Stomach smooth muscle (tissue), 2 donors: ENCODE results near the gene SIPA1.
"Not testable (repeated sequence)": the region's sequence is repeated elsewhere in the genome, so short reads cannot be mapped to it uniquely, and the experiment has no call there.

Experiments used
- H3K27ac ChIP-seq: one replicate; pipeline ENCODE4 v1.7.0; 2013; ENCODE audit warnings: mild to moderate bottlenecking, low read length, inconsistent platforms
- H3K27me3 ChIP-seq, 2 donors: one replicate each; pipeline ENCODE4 v1.7.0; 2013; ENCODE audit warnings: low read length in 2 of 2; ENCODE audit not compliant: insufficient read depth in 2 of 2, control insufficient read depth in 1 of 2
- H3K36me3 ChIP-seq, 2 donors: one replicate each; pipeline ENCODE4 v1.7.0; 2013; ENCODE audit warnings: low read length in 2 of 2; ENCODE audit not compliant: control insufficient read depth in 2 of 2, insufficient read depth in 2 of 2
- H3K4me1 ChIP-seq: one replicate; pipeline ENCODE4 v1.7.0; 2013; ENCODE audit warnings: low read length; ENCODE audit not compliant: control insufficient read depth, insufficient read depth
- H3K4me3 ChIP-seq, 2 donors: one replicate each; pipeline ENCODE4 v1.7.0; 2013; ENCODE audit warnings: low read length in 2 of 2
- H3K9ac ChIP-seq, 2 donors: one replicate each; pipeline ENCODE4 v1.7.0; 2013; ENCODE audit warnings: low read length in 2 of 2, mild to moderate bottlenecking in 1 of 2
- H3K9me3 ChIP-seq, 2 donors: one replicate each; pipeline ENCODE4 v1.7.0; 2013; ENCODE audit warnings: low read length in 2 of 2; ENCODE audit not compliant: control insufficient read depth in 2 of 2
- donor health status: healthy.
- donor health status: Pancreatic carcinoma.

The SIPA1 gene

GRCh38 chr11:65627202-65627601 is 10.7 kb upstream of the SIPA1 start:
- Histone ChIP-seq H3K4me3 (no peak overlapping the region), H3K27ac (no peak overlapping the region), H3K9ac (no peak overlapping the region), H3K4me1 (peaks cover 6% of the 10 kb centered on the region), H3K9me3 (no peaks in the 10 kb centered on the region), H3K36me3 (peaks cover 58 to 63% of the 10 kb centered on the region in 2 donors), H3K27me3 (no peaks in the 10 kb centered on the region)

DNA sequence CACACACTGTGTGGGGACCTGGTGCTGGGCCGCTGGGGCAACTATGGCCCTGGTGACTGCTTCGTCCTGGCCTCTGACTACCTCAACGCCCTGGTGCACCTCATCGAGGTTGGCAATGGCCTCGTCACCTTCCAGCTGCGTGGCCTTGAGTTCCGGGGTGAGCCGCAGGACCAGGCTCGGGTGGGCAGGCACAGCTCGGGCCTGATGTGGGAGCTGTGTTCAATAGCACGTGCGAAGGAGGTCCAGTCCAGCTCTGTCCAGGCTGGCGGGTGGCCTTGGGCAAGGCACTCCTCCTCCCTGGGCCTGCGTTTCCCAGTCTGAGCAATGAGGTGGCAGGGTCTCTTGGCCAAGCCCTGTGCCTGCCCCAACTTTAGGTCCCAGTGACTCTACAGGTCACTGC is 8.3 kb upstream of the SIPA1 start:
- peaks cover 6% of the 10 kb centered on the region for H3K4me1 ChIP-seq
- H3K27ac ChIP-seq, result no peak overlapping the region
- H3K27me3 ChIP-seq, result no peaks in the 10 kb centered on the region
- no peaks in the 10 kb centered on the region for H3K9me3 ChIP-seq
- peaks cover 56 to 57% of the 10 kb centered on the region in 2 donors for H3K36me3 ChIP-seq
- H3K9ac ChIP-seq, result no peak overlapping the region
- H3K4me3 ChIP-seq, result no peak overlapping the region

GRCh38 chr11:65630215-65630614 is 7.7 kb upstream of the SIPA1 start:
- Histone ChIP-seq H3K27me3 (no peaks in the 10 kb centered on the region), H3K4me3 (no peak overlapping the region), H3K4me1 (peaks cover 6% of the 10 kb centered on the region), H3K9me3 (no peaks in the 10 kb centered on the region), H3K9ac (no peak overlapping the region), H3K36me3 (peaks cover 60 to 64% of the 10 kb centered on the region in 2 donors), H3K27ac (no peak overlapping the region)

DNA sequence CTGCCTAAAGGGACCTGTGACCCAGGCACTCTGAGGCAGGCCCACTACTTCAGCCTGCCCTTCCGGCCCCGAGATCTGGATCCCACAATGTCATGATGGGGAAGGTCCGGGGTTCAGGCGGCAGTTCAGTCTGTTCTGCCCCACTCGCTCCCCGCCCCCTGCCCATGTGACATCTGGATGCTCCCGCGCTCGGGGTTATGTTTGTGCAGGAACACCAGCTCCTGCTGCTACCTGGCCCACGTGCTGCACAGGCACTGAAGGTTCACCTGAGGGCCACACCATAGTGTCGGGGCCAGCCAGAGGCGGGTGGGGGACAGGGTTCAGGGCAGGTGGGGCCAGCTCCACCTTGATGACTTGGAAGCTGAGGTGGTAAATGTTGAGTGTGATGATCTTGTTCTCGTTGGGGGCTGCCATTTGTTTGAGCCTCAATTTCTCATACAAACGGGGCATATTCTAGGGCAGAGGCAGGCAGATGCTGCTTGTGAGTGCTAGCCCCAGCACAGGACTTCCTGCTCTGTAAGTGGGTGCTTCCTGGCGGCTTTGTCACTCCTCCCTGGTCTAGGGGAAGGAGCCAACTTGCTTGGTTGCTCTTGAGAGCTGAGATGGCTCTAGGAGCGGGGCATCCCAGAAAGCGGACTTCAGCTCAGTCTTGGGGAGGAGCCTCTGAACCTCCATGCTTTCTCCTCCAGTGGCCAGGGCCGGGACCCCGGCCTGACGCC is 4.4 kb upstream of the SIPA1 start:
- Histone ChIP-seq H3K36me3 (peaks cover 50 to 54% of the 10 kb centered on the region in 2 donors), H3K9me3 (no peaks in the 10 kb centered on the region), H3K4me1 (peaks cover 17% of the 10 kb centered on the region), H3K9ac (no peak overlapping the region), H3K27me3 (no peaks in the 10 kb centered on the region), H3K27ac (no peak overlapping the region), H3K4me3 (no peak overlapping the region)

GRCh38 chr11:65634109-65634436 is 3.8 kb upstream of the SIPA1 start:
- H3K9ac ChIP-seq, result no peak overlapping the region
- no peaks in the 10 kb centered on the region for H3K27me3 ChIP-seq
- H3K9me3 ChIP-seq, result no peaks in the 10 kb centered on the region
- H3K36me3 ChIP-seq, result peaks cover 46 to 50% of the 10 kb centered on the region in 2 donors
- H3K4me3 ChIP-seq, result no peak overlapping the region
- peaks cover 21% of the 10 kb centered on the region for H3K4me1 ChIP-seq
- no peak overlapping the region for H3K27ac ChIP-seq

DNA sequence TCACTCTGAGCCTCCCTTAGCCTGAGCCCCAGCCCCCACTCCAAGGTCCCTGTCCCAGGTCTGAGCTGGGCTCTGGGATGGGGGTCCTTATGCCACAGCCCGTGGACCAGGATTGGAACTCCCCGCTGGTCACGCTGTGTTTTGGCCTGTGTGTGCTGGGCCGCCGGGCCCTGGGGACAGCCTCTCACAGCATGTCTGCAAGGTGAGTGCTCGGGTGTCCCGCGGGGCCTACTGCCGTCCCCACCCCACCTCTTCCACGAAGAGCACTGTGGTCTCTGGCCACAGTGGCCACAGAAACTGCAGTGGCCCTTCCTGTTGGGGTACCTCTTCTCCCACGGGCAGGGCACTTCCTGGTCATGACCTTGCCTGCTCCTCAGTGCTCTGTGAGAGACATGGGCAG is 3.5 kb upstream of the SIPA1 start:
- Histone ChIP-seq H3K9me3 (no peaks in the 10 kb centered on the region), H3K4me3 (no peak overlapping the region), H3K27me3 (no peaks in the 10 kb centered on the region), H3K9ac (no peak overlapping the region), H3K36me3 (peaks cover 42 to 46% of the 10 kb centered on the region in 2 donors), H3K4me1 (peaks cover 22% of the 10 kb centered on the region), H3K27ac (no peak overlapping the region)

DNA sequence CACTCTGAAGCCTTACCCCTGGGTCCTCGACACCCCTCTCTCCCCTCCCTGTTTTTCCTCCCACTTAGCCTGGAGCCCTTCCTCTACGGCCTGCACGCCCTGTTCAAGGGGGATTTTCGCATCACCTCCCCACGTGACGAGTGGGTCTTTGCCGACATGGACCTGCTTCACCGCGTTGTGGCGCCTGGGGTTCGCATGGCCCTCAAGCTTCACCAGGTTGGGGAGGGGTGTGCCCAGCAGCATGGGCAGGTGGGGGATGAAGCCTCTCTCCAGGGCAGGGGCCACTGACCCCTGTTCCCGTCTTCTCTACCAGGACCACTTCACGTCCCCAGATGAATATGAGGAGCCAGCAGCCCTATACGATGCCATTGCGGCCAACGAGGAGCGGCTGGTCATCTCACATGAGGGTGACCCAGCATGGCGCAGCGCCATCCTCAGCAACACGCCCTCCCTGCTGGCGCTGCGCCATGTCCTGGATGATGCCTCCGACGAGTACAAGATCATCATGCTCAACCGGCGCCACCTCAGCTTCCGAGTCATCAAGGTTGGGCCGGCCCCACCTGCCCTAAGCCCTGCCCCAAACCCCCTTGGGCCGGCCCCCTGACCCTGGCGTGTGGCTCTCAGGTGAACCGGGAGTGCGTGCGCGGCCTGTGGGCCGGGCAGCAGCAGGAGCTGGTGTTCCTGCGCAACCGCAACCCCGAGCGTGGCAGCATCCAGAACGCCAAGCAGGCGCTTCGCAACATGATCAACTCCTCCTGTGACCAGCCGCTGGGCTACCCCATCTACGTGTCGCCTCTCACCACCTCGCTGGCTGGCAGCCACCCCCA is 2.8 kb upstream of the SIPA1 start:
- Histone ChIP-seq H3K27ac (no peak overlapping the region), H3K9me3 (no peaks in the 10 kb centered on the region), H3K36me3 (peaks cover 35 to 43% of the 10 kb centered on the region in 2 donors), H3K4me1 (peaks cover 27% of the 10 kb centered on the region), H3K27me3 (no peaks in the 10 kb centered on the region), H3K4me3 (no peak overlapping the region), H3K9ac (no peak overlapping the region)

- Histone ChIP-seq H3K4me1 (peaks cover 39% of the 10 kb centered on the region), H3K9ac (peak overlapping the region in 1 of 2 donors; percentile 9), H3K36me3 (peaks cover 27 to 33% of the 10 kb centered on the region in 2 donors)
Observed at GRCh38 chr11:65636108-65637031, 1.5 kb upstream of the SIPA1 start.

DNA sequence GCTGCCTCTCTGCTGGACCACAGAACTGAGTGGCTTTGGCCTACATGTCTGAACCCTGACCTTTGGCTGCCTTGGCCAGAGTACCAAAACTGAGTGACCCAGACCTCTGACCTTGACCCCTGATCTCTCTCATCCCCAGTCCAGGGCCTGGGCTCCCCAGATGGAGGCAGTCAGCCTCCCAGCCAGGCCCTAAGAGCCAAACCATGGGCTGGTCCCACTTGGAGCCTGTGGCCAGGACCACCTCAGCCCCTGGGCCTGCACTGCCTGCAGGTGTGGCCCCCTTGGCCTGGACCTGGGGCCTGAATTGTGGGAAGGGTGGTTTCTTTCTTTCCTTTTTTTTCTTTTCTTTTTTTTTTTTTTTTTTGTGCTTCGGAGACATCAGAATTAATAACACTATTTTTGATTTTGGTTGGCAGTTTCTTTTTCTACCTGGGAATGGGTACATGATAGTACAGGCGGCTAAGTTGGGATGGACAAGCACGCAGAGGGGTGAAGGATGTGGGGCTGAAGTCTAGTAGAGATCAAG is 806 bp upstream of the SIPA1 start:
- Histone ChIP-seq H3K27me3 (no peaks in the 10 kb centered on the region), H3K4me1 (peaks cover 39% of the 10 kb centered on the region), H3K9me3 (no peaks in the 10 kb centered on the region), H3K27ac (no peak overlapping the region), H3K4me3 (peak overlapping the region; percentile 51 to 87), H3K9ac (peak overlapping the region in 1 of 2 donors; percentile 59), H3K36me3 (peaks cover 21 to 28% of the 10 kb centered on the region in 2 donors)

More at GRCh38 chr11:65636108-65637031, 1.5 kb upstream of the SIPA1 start:
- Histone ChIP-seq H3K27me3 (no peaks in the 10 kb centered on the region), H3K27ac (no peak overlapping the region), H3K9me3 (no peaks in the 10 kb centered on the region), H3K4me3 (no peak overlapping the region)

DNA sequence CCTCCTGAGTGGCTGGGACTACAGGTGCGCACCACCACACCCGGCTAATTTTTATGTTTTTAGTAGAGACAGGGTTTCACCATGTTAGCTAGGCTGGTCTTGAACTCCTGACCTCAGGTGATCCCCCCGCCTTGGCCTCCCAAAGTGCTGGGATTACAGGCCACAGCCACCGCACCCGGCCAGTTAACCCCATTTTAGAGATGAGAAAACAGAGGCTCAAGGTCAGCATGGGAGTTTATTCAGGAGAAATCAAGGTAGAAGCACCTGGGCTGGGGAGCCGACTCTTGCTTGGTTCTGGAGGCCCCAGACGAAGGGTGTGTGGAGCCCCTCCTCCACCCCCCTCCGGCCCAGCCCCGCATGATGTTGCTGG is 1.3 kb downstream of the SIPA1 start:
- H3K9ac ChIP-seq, H3K4me3 ChIP-seq, H3K27me3 ChIP-seq, H3K27ac ChIP-seq, H3K9me3 ChIP-seq: not testable (repeated sequence)
- peaks cover 39% of the 10 kb centered on the region for H3K4me1 ChIP-seq
- H3K36me3 ChIP-seq, result peaks cover 25% of the 10 kb centered on the region in 2 donors
